H1 (cell line): Measurements from ENCODE around the gene ZCCHC17. TPM values are rescaled to one million over a fixed set of nuclear protein-coding genes. Genes with fewer than 3 reads are reported as not detected.

ENCODE experiments used
- CTCF ChIA-PET: fragments of 300-600 bp; sonication (Branson Sonifier 250); formaldehyde crosslinking; loops from one replicate; lab custom pipeline; 2021; ENCODE audit not compliant: partially characterized antibody; lab: Charles Lee
- POLR2A ChIA-PET: fragments of 300-600 bp; sonication (Branson Sonifier 250); formaldehyde crosslinking; loops from one replicate; lab custom pipeline; 2021; ENCODE audit warnings: inconsistent platforms; ENCODE audit not compliant: partially characterized antibody; lab: Charles Lee
- DNase-seq, 2 experiments: peaks; one replicate each; pipeline versions ENCODE4 v3.0.0 to v3.0.0-alpha.2; 2010 to 2022; ENCODE audit warnings: low spot score in 2 of 2, low read depth in 1 of 2, mixed read lengths in 1 of 2
- FAIRE-seq: peaks from 2 replicates; lab custom pipeline; 2011; peaks lifted over from hg19 to GRCh38; lab: Jason Lieb, UNC
- H2AFZ ChIP-seq: 2 replicates; pipeline ENCODE4 v1.8.1; 2012; ENCODE audit warnings: low read length, inconsistent platforms
- H2AK5ac ChIP-seq: 2 replicates; pipeline ENCODE4 v1.6.1; 2013; ENCODE audit warnings: low read depth, low read length
- H2BK120ac ChIP-seq: replicated peaks from 2 replicates; pipeline ENCODE3; 2013; ENCODE audit warnings: low read depth, low read length, inconsistent platforms
- H2BK12ac ChIP-seq: 2 replicates; pipeline ENCODE4 v1.6.1; 2013; ENCODE audit warnings: low read depth, low read length
- H2BK15ac ChIP-seq: 2 replicates; pipeline ENCODE4 v1.6.1; 2013; ENCODE audit warnings: low read length
- H2BK20ac ChIP-seq: 2 replicates; pipeline ENCODE4 v1.6.1; 2013; ENCODE audit warnings: low read length
- H2BK5ac ChIP-seq: 2 replicates; pipeline ENCODE4 v1.6.1; 2013; ENCODE audit warnings: low read depth, low read length
- H3K14ac ChIP-seq: 2 replicates; pipeline ENCODE4 v1.6.1; 2013; ENCODE audit warnings: inconsistent platforms; ENCODE audit not compliant: insufficient read length
- H3K18ac ChIP-seq: 2 replicates; pipeline ENCODE4 v1.6.1; 2013; ENCODE audit warnings: low read length; ENCODE audit errors: extremely low read depth
- H3K23ac ChIP-seq: 2 replicates; pipeline ENCODE4 v1.6.1; 2013; ENCODE audit warnings: inconsistent platforms; ENCODE audit not compliant: insufficient read length
- H3K23me2 ChIP-seq: 2 replicates; pipeline ENCODE4 v1.6.1; 2013; ENCODE audit warnings: low read depth, low read length
- H3K27ac ChIP-seq: 2 replicates; pipeline ENCODE4 v1.6.1; 2011; ENCODE audit warnings: low read depth, low read length, inconsistent platforms
- H3K27me3 ChIP-seq, 4 experiments: replicated peaks in 1 of 4; 1 replicate in 1 of 4; 2 replicates in 3 of 4; pipeline versions ENCODE4 v1.6.1 to v1.8.1; 2011 to 2013; ENCODE audit warnings: low read length in 3 of 4, mild to moderate bottlenecking in 3 of 4, inconsistent platforms in 2 of 4, mixed read lengths in 2 of 4, moderate library complexity in 1 of 4; ENCODE audit not compliant: control insufficient read depth in 3 of 4, insufficient read depth in 3 of 4; ENCODE audit errors: extremely low read depth in 1 of 4
- H3K36me3 ChIP-seq, 4 experiments: 2 replicates each; pipeline versions ENCODE4 v1.6.1 to v1.8.1; 2011 to 2013; ENCODE audit warnings: mild to moderate bottlenecking in 4 of 4, low read length in 3 of 4, moderate library complexity in 2 of 4, control low read depth in 1 of 4, inconsistent platforms in 1 of 4; ENCODE audit not compliant: insufficient read depth in 4 of 4, control insufficient read depth in 2 of 4
- H3K4ac ChIP-seq: replicated peaks from 2 replicates; pipeline ENCODE3; 2013; ENCODE audit warnings: low read length, low read depth, mixed read lengths, inconsistent platforms; ENCODE audit not compliant: insufficient read length
- H3K4me1 ChIP-seq, 4 experiments: replicated peaks in 1 of 4; 1 replicate in 1 of 4; 2 replicates in 3 of 4; pipeline versions ENCODE4 v1.6.1 to v1.8.1; 2011 to 2013; ENCODE audit warnings: low read length in 3 of 4, inconsistent platforms in 2 of 4, mixed read lengths in 1 of 4; ENCODE audit not compliant: insufficient read depth in 4 of 4, control insufficient read depth in 3 of 4
- H3K4me2 ChIP-seq, 2 experiments: 2 replicates each; pipeline versions ENCODE4 v1.6.1 to v1.8.1; 2011 to 2013; ENCODE audit warnings: low read depth in 2 of 2, low read length in 2 of 2, control low read depth in 1 of 2, inconsistent platforms in 1 of 2, mild to moderate bottlenecking in 1 of 2; ENCODE audit not compliant: insufficient read depth in 1 of 2
- H3K4me3 ChIP-seq, 4 experiments: fragments of 200-600, 300-600 bp in 1 of 4; sonication (generic), shearing (Covaris generic), sonication (Bioruptor Twin) in 1 of 4; 2 replicates each; pipeline versions ENCODE4 v1.5.1 to v1.8.1; 2011 to 2016; ENCODE audit warnings: low read length in 4 of 4, low read depth in 3 of 4, control low read depth in 2 of 4, inconsistent platforms in 2 of 4, mild to moderate bottlenecking in 2 of 4, mixed read lengths in 1 of 4, moderate library complexity in 1 of 4; ENCODE audit not compliant: insufficient read depth in 2 of 4; ENCODE audit errors: extremely low read depth in 1 of 4
- H3K56ac ChIP-seq: replicated peaks from 2 replicates; pipeline ENCODE3; 2013; ENCODE audit warnings: low read depth, mild to moderate bottlenecking, mixed read lengths, low read length, inconsistent platforms; ENCODE audit not compliant: insufficient read length
- H3K79me1 ChIP-seq: 2 replicates; pipeline ENCODE4 v1.6.1; 2013; ENCODE audit warnings: low read depth, low read length, control low read depth
- H3K79me2 ChIP-seq, 2 experiments: 2 replicates each; pipeline versions ENCODE4 v1.6.1 to v1.8.1; 2012 to 2013; ENCODE audit warnings: low read length in 2 of 2, mild to moderate bottlenecking in 2 of 2, inconsistent platforms in 1 of 2; ENCODE audit not compliant: insufficient read depth in 2 of 2, control insufficient read depth in 1 of 2
- H3K9ac ChIP-seq, 4 experiments: replicated peaks in 1 of 4; 1 replicate in 1 of 4; 2 replicates in 3 of 4; pipeline versions ENCODE4 v1.6.1 to v1.8.1; 2011 to 2013; ENCODE audit warnings: low read depth in 3 of 4, low read length in 3 of 4, control low read depth in 2 of 4, mild to moderate bottlenecking in 2 of 4, moderate library complexity in 2 of 4, inconsistent platforms in 1 of 4; ENCODE audit errors: extremely low read depth in 1 of 4
- H3K9me3 ChIP-seq, 2 experiments: 2 replicates each; pipeline versions ENCODE4 v1.6.1 to v1.8.1; 2012 to 2013; ENCODE audit warnings: mild to moderate bottlenecking in 2 of 2, moderate library complexity in 2 of 2, control low read depth in 1 of 2, inconsistent platforms in 1 of 2, low read depth in 1 of 2, low read length in 1 of 2, mixed read lengths in 1 of 2; ENCODE audit not compliant: insufficient read depth in 2 of 2
- H4K20me1 ChIP-seq, 2 experiments: replicated peaks in 1 of 2; 2 replicates each; pipeline versions ENCODE3 to v1.8.1; 2011 to 2013; ENCODE audit warnings: inconsistent platforms in 2 of 2, low read length in 2 of 2, mild to moderate bottlenecking in 1 of 2; ENCODE audit not compliant: insufficient read depth in 2 of 2, control insufficient read depth in 1 of 2
- H4K5ac ChIP-seq: 2 replicates; pipeline ENCODE4 v1.6.1; 2013; ENCODE audit warnings: low read length, low read depth, mixed read lengths, inconsistent platforms; ENCODE audit not compliant: insufficient read length
- H4K8ac ChIP-seq: 2 replicates; pipeline ENCODE4 v1.8.0; 2013; ENCODE audit warnings: mild to moderate bottlenecking, moderate library complexity, low read length, inconsistent platforms; ENCODE audit not compliant: insufficient read depth; ENCODE audit errors: extremely low read depth
- H4K91ac ChIP-seq: replicated peaks from 2 replicates; pipeline ENCODE3; 2013; ENCODE audit warnings: low read length, mixed read lengths, inconsistent platforms; ENCODE audit not compliant: insufficient read length
- ASH2L ChIP-seq: fragments of 200-600, 300-600 bp; sonication (generic); IDR thresholded peaks from one replicate; pipeline ENCODE4 v1.7.1; 2017; ENCODE audit warnings: low read length
- RBBP5 ChIP-seq: IDR thresholded peaks from 2 replicates; pipeline ENCODE4 v1.7.1; 2012; ENCODE audit warnings: low read depth, mild to moderate bottlenecking, inconsistent platforms, low read length, moderate library complexity, borderline replicate concordance
- SIRT6 ChIP-seq: IDR thresholded peaks from one replicate; pipeline ENCODE4 v1.7.1; 2012; ENCODE audit warnings: low read length, inconsistent platforms
- WGBS, 2 experiments: shearing (Covaris generic) in 1 of 2; methylation state at CpG; one replicate each; pipeline versions ENCODE4 v1.1.6 to v1.1.7; 2013 to 2015; ENCODE audit warnings: low lambda C conversion rate in 2 of 2, mixed read lengths in 2 of 2, inconsistent platforms in 1 of 2, low coverage in 1 of 2, missing lambda C conversion rate in 1 of 2; ENCODE audit not compliant: insufficient replicate concordance in 2 of 2, insufficient coverage in 1 of 2, insufficient read length in 1 of 2; ENCODE audit errors: extremely low coverage in 1 of 2, missing lambda C conversion rate in 1 of 2; 5-methylcytosine and 5-hydroxymethylcytosine counted together
- polyA plus RNA-seq, 7 experiments: library from polyadenylated mRNA; depleted of rRNA in 3 of 7; stranded (reverse) in 5 of 7; unstranded in 2 of 7; fragments of >200 nt in 5 of 7; fragments of 200-250 nt in 2 of 7; gene quantifications; 1 replicate in 5 of 7; 2 replicates in 1 of 7; 4 replicates in 1 of 7; pipeline versions ENCODE4 v1.2.1 to v1.2.3, GENCODE V29; 2011 to 2013; ENCODE audit warnings: missing spikeins in 2 of 7, mixed read lengths in 2 of 7
- total RNA-seq: library from RNA; stranded (reverse); fragmentation: NEBNext Ultra II Directional; extraction: Animal tissue kit (Norgen Biotek cat#: 25700); gene quantifications from 2 replicates; pipeline ENCODE4 v1.2.1, GENCODE V29; 2021

The ZCCHC17 gene
- total and polyA plus RNA-seq, 2 of the 8 experiments (the other 6 are each of a cell fraction or from before 2014, with no cell fraction given): 51.6 to 59.3 TPM

- WGBS, 2 experiments: 97% methylated on average over 2 of the region's 2 CpGs; no CpG with 5 or more reads in 1 of the 2 experiments
- H4K91ac ChIP-seq: no peak overlapping the region
- no peak for FAIRE-seq
- no peaks in the 10 kb centered on the region for H3K9me3 ChIP-seq
- H2BK20ac ChIP-seq: no peak overlapping the region
- no peak overlapping the region for H3K9ac ChIP-seq
- H3K79me2 ChIP-seq: peaks cover 0 to 8% of the 10 kb centered on the region in 2 experiments; a peak in 1 of 4 replicates
- peaks cover 2% of the 10 kb centered on the region; the same call in 1 of the 2 replicates for H3K79me1 ChIP-seq
- no peak for DNase-seq
- H3K27me3 ChIP-seq: no peaks in the 10 kb centered on the region
- no peak overlapping the region for H3K14ac ChIP-seq
- no peaks in the 10 kb centered on the region for H3K23me2 ChIP-seq
- no peak overlapping the region for H2BK12ac ChIP-seq
- POLR2A ChIA-PET: interaction anchor here (0.6 to 4.4 kb wide), 6 partner anchors 9 to 44 kb away, joined by 3 to 18 read pairs (median 6); partner anchors contain the start of genes SNRNP40 and ZCCHC17
- CTCF ChIA-PET: interaction anchor here (0.6 to 2.7 kb wide), 6 partner anchors 9 to 789 kb away, joined by 3 to 18 read pairs (median 4); no protein-coding TSS in a partner anchor
- no peak overlapping the region for H2BK120ac ChIP-seq
- no peak overlapping the region for H2AK5ac ChIP-seq
- no peak overlapping the region for H3K18ac ChIP-seq
- no peak overlapping the region for H4K8ac ChIP-seq
- H3K36me3 ChIP-seq: peaks cover 19 to 72% (median 51%) of the 10 kb centered on the region in 4 experiments
- H4K20me1 ChIP-seq: peaks cover 0 to 2% of the 10 kb centered on the region in 2 experiments
- no peak overlapping the region for H2AFZ ChIP-seq
- H3K56ac ChIP-seq: no peak overlapping the region
- H3K23ac ChIP-seq: no peak overlapping the region
- no peak overlapping the region for H2BK5ac ChIP-seq
- H4K5ac ChIP-seq: no peak overlapping the region
- no peak overlapping the region for H3K27ac ChIP-seq
- TF ChIP-seq ASH2L (no peak), SIRT6 (no peak), RBBP5 (no peak)
- H3K4me2 ChIP-seq: no peak overlapping the region
- no peak overlapping the region for H3K4me3 ChIP-seq
- no peaks in the 10 kb centered on the region for H3K4me1 ChIP-seq
- H2BK15ac ChIP-seq: no peak overlapping the region
- no peak overlapping the region for H3K4ac ChIP-seq
These were observed 23.2 kb upstream of the ZCCHC17 start for GRCh38 chr1:31273619-31274018.
